HG02943 (cell line): ENCODE results near the gene RAB27B.

ENCODE experiments used
- ATAC-seq: cut with Tn5 transposase; IDR thresholded peaks from one replicate; pipeline ENCODE4 v1.9.1; 2021; ENCODE audit warnings: mild to moderate bottlenecking, low read depth, moderate library complexity; ENCODE audit not compliant: unreplicated experiment

RAB27B gene

GRCh38 chr18:54906331-54907185, 78.3 kb downstream of the RAB27B start:
- no peak for ATAC-seq

DNA sequence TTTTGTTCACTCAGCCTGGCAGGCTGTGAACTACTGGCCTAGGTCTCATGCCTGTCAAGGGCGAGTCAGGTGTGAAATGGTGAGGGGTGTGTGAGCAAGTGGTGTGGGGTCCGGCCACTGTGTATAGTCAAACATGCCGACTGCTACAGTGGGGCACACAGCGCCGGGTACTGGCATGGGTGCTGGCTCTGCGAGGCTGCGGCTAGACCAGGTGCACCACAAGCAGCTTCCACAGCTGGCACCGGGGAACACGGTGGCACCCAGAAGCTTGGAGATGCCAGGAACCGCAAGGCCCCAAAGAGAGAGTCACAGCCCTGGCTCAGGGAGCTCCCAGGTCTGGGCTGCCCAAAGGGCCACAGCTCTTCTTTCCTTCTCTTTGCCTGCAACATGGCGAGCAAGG, 81.3 kb downstream of the RAB27B start:
- no peak for ATAC-seq

DNA sequence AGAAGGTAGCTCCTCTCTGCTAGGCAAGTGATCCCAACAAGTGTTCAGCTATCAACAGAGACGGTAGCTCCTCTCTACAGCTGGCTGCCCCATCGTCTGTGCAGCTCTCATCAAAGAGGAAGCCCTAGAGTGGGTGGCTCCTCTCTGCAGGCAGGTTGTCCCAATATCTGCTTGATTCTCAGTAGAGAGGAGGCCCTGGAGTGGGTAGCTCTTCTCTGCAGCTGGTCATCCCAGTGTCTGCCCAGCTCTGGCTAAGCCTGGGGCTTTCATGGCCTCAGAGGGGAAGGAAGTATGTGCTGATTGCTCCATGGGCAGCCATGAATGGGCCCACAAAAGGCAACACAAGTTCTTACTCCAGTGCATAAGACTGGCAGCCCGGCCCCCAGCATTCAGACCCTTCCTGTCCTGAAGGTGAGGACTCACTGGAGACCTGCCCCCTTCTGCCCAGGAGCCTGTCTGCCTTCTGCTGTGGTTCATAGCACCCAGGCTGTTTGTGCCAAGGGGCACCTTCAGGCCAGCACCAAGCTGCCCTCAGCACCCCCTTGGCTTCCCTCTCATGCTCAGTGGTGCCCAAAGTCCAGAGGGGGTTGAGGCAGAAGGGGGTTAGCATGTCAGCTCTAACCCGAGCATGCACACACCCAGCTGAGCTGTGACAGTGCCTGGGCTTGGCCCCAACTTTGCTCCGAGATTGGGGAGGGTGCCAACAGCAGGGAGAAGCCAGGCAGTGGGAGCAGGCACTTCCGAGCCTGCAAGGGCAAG, 82.1 kb downstream of the RAB27B start:
- ATAC-seq = no peak

DNA sequence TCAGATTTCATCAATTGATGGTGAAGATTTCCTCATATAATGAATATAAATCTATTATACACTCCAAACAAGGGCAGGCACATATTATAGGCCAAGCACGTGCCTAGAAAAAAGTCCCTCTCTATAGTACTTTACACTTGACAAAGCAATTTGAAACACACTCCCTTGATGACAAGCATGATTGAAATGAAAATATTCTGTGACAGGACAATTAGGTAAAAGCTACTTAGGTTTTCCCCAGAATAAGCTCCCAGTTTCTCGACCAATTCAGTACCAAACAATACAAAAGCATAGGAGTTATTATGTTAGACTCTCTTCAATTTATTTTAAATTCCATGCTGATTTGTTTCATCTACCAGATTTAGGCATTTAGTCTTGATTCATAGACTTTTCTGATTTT, 83.3 kb downstream of the RAB27B start:
- no peak for ATAC-seq

- ATAC-seq = no peak
Measured at GRCh38 chr18:54914816-54915215, 86.5 kb downstream of the RAB27B start.

- no peak for ATAC-seq
Measured at GRCh38 chr18:54916507-54916906, 88.2 kb downstream of the RAB27B start.

DNA sequence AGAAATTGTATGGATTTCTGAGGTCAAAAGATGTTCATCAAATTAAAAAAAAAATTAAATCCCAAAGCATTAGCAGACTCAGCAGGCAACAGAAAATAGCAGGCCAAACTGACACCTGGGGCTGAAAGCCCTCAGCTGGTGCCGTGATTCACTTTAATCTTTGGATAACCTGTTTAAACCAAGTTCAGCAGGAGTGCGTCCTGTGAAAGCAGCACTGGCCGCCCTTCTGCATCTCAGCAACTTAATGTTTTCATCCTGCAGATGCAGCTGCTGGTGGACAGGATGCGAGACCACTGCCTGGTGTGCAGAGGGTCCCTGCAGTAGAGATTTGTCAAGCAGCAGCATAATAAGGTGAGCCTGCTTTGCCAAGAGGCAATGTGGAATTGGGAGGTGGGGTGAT, 89.8 kb downstream of the RAB27B start:
- ATAC-seq = no peak

DNA sequence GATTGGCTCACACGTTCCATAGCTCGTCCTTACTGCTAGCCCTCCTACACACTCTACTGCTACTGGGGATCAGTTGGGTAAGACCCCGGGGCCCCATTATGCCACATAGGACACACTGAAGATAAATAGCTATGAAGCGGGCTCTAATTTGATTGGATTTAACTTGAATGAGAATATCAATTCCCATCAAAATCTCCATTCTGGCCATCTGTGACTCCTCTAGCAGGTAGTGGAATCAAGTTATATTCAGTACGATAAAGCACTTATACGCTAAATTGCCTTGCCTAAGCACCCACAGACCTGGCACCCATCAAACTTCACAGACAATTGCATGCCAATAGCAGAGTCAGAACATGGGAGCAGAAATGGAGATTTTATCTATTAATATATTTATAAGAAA, 91.1 kb downstream of the RAB27B start:
- no peak for ATAC-seq

DNA sequence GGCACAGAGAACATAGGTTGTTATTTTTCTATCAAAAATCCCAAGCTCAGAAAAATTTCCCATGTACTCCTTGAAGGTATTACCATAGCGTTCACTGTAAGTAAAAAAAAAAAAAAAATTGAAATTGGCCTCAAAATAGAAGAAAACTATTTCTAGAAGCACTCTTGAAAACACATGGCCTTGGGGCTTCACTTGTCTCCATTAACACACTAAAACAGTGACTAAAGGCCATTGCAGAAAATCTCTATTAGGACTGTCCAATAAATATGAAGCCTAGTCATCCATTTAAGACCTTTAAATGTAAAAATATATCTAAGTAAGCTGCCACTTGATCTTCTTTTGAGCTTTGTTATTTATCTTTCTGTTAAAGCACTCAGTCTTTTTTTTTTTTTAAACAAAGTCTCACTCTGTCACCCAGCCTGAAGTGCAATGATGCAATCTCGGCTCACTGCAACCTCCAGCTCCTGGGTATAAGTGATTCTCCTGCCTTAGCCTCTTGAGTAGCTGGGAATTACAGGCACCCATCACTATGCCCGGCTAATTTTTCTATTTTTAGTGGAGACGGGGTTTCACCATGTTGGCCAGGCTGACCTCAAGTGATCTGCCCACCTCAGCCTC, 95.2 kb downstream of the RAB27B start:
- ATAC-seq = no peak

DNA sequence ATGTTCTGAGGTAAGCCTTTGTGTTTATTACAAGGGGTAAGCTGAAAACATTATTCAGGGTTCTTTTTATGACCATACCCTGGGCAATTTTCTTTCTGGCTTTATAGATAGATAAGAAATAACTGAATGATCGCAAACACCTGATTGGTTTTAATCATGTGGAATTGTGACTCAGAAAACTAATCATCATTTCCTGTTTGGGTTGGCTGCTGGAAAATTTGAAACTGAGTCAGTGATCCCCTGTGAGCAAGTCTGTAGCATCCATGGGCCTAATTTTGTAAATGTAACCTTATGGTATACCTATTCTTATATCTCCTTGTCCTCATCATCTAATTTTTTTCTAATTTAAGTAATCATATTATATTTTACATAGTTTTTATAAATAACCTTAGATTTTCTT, 96.7 kb downstream of the RAB27B start:
- ATAC-seq = no peak

GRCh38 chr18:54926593-54927325, 98.5 kb downstream of the RAB27B start:
- ATAC-seq = no peak

- ATAC-seq = no peak
Measured at GRCh38 chr18:54928236-54928635, 100.0 kb downstream of the RAB27B start.

DNA sequence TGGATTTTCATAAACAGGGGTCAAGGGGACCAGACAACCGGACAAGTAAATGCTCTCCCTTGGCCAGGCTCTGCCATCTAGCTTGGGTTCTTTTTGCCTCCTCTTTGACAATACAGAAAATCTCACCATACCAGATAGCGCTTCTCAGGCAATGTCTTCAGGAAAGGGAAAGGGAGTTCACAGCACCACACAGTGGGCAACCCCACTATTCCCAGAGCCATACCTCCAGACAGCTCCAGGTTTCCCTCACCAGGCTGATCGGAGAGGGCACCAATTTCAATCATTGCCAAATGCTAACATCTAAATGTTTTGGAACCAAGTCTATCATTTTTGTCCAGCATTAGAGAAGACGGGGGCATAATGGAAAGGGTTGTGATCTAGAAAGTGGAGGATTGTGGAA, 102.9 kb downstream of the RAB27B start:
- ATAC-seq = no peak

- ATAC-seq = no peak
Measured at GRCh38 chr18:54932472-54932871, 104.2 kb downstream of the RAB27B start.

- ATAC-seq = no peak
Measured at GRCh38 chr18:54938506-54938905, 110.2 kb downstream of the RAB27B start.

DNA sequence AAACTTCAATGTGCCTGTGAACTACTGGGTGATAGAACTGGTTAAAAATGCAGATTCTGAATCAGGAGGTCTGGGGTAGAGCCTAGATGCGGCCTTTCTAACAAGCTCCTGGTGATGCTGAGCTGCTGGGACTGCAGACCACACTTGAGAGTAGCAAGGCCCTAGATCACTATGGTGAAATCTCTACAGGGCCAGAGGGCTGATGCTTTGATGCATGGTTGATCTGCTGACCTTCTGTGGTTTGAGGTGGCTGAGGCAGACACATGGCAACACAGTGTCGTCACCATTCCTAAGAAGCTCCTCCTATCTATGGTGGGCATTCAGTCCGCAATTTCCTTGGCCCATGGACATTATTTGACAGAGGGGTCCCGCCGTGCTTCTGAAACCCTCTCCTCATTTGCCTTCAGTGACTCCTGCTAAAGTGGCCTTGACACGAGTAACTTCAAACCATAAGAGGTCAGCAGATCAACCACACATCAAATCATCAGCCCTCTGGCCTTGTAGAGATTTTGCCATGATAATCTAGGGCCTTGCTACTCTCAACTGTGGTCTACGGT, 111.2 kb downstream of the RAB27B start:
- no peak for ATAC-seq

GRCh38 chr18:54942144-54942543, 113.9 kb downstream of the RAB27B start:
- ATAC-seq = no peak

- no peak for ATAC-seq
Measured at GRCh38 chr18:54942569-54942968, 114.3 kb downstream of the RAB27B start.
